Dedifferentiated amniotic fluid mesenchymal stem cell (primary cell): ENCODE results near the gene APLN.

Experiments
- DNase-seq: peaks from one replicate; pipeline ENCODE4 v3.0.0-alpha.2; 2016; ENCODE audit errors: extremely low spot score

The APLN gene

GRCh38 chrX:129641469-129641868 lies 13.3 kb downstream of the APLN start:
- DNase-seq, result no peak

- no peak for DNase-seq
These were observed 14.0 kb downstream of the APLN start for GRCh38 chrX:129640737-129641136.

GRCh38 chrX:129638917-129639316 lies 15.8 kb downstream of the APLN start:
- DNase-seq, result no peak

- DNase-seq, result peak; percentile 67
These were observed 17.3 kb downstream of the APLN start for GRCh38 chrX:129637217-129638109.

GRCh38 chrX:129636175-129636681 lies 18.5 kb downstream of the APLN start:
- DNase-seq, result no peak

GRCh38 chrX:129634541-129634940 lies 20.2 kb downstream of the APLN start:
- no peak for DNase-seq

GRCh38 chrX:129632443-129632842 lies 22.3 kb downstream of the APLN start:
- DNase-seq, result no peak

GRCh38 chrX:129631849-129632248 lies 22.9 kb downstream of the APLN start:
- no peak for DNase-seq

- DNase-seq, result no peak
These were observed 24.9 kb downstream of the APLN start for GRCh38 chrX:129629837-129630236.

- no peak for DNase-seq
These were observed 28.7 kb downstream of the APLN start for GRCh38 chrX:129626026-129626425.

GRCh38 chrX:129622757-129623301 lies 31.9 kb downstream of the APLN start:
- DNase-seq, result no peak

GRCh38 chrX:129618997-129619396 lies 35.8 kb downstream of the APLN start:
- no peak for DNase-seq

- DNase-seq, result no peak
These were observed 37.3 kb downstream of the APLN start for GRCh38 chrX:129617420-129617819.

GRCh38 chrX:129614481-129615255 lies 40.1 kb downstream of the APLN start:
- DNase-seq, result no peak

GRCh38 chrX:129613596-129613995 lies 41.2 kb downstream of the APLN start:
- no peak for DNase-seq

GRCh38 chrX:129612396-129612795 lies 42.4 kb downstream of the APLN start:
- no peak for DNase-seq

- DNase-seq, result no peak
These were observed 45.4 kb downstream of the APLN start for GRCh38 chrX:129609395-129609794.

GRCh38 chrX:129608496-129608895 lies 46.3 kb downstream of the APLN start:
- DNase-seq, result no peak

- DNase-seq, result peak; percentile 36
These were observed 47.8 kb downstream of the APLN start for GRCh38 chrX:129606918-129607317.

GRCh38 chrX:129600981-129601424 lies 53.8 kb downstream of the APLN start:
- no peak for DNase-seq

- DNase-seq, result no peak
These were observed 54.8 kb downstream of the APLN start for GRCh38 chrX:129599996-129600395.

- DNase-seq, result no peak
These were observed 55.3 kb downstream of the APLN start for GRCh38 chrX:129599499-129599898.
